ENCODE results near the gene NAA80.

DNA sequence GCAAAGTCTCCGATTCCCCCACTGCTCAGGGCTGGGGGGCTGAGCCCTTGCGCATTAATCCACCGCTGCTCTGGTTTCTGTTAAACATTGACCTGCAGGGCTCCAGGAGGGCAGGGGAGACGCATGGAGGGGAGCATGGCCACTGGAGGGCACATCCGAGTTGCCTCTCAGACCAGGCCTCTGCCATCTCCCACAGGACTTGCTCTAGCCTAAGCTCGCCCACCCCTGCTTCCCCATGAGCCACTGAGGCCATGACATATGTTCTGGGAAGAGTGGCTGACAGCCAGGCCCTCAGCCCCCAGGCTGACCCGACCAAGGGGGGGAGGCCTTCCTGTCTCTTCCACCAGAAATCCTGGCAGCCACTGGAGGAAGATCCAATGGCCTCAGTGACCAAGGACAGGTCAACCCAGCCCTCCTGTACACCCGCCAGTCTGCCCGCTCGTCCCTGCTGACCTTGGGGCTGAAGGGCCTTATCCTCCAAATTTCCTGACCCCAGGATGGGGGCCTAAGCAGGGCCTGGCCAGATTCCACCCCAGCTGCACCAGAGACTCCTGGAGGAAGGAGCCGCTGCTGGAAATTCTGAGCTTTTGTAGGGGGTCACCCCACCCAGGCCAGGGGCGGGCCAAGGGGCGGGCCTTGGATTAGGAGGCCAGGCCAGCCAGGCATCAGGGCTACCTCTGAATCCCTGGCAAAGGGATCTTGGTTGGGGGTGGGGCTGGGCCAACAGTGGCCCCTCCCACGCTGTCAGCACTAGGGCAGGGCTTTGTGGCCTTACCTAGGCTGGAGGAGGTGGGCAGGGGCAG lies 4.0 kb upstream of the NAA80 start, which contains the start of gene HYAL1:
- TF ChIP-seq, protein P1, sequence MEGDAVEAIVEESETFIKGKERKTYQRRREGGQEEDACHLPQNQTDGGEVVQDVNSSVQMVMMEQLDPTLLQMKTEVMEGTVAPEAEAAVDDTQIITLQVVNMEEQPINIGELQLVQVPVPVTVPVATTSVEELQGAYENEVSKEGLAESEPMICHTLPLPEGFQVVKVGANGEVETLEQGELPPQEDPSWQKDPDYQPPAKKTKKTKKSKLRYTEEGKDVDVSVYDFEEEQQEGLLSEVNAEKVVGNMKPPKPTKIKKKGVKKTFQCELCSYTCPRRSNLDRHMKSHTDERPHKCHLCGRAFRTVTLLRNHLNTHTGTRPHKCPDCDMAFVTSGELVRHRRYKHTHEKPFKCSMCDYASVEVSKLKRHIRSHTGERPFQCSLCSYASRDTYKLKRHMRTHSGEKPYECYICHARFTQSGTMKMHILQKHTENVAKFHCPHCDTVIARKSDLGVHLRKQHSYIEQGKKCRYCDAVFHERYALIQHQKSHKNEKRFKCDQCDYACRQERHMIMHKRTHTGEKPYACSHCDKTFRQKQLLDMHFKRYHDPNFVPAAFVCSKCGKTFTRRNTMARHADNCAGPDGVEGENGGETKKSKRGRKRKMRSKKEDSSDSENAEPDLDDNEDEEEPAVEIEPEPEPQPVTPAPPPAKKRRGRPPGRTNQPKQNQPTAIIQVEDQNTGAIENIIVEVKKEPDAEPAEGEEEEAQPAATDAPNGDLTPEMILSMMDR (conservative IDR thresholded peaks at IDR 0.05; ENCODE audit: low read length): peak; percentile 34
- TF ChIP-seq EZH2phosphoT487 (IDR thresholded peaks at IDR 0.05; ENCODE audit: borderline replicate concordance): no peak

Measured in Loucy (cell line).